ENCODE measurements around the gene PHC2. TPM values are rescaled to one million over a fixed set of nuclear protein-coding genes. Genes with fewer than 3 reads are reported as not detected.

The PHC2 gene
- total RNA-seq, 2 experiments from 2014 or later = 34.0 to 35.0 TPM

GRCh38 chr1:33460144-33460543 lies 29.2 kb upstream of the PHC2 start:
- Histone ChIP-seq H3K36me3 (ENCODE audit: insufficient read depth, low read length) (no peaks in the 10 kb centered on the region), H4K20me1 (ENCODE audit: insufficient read depth, low read length) (no peaks in the 10 kb centered on the region), H3K79me2 (ENCODE audit: insufficient read depth, low read depth, low read length) (no peaks in the 10 kb centered on the region), H3K4me3 (ENCODE audit: low read depth, low read length, poor library complexity, severe bottlenecking) (peak overlapping the region; percentile 51), H3K9me2 (ENCODE audit: insufficient read depth, low read length) (no peaks in the 10 kb centered on the region), H3K4me2 (ENCODE audit: low read length) (peak overlapping the region; percentile 82), H2AFZ (ENCODE audit: low read length) (peak overlapping the region; percentile 49; the same call in 1 of the 2 replicates), H3K27ac (ENCODE audit: low read depth, low read length, poor library complexity, severe bottlenecking) (peak overlapping the region; percentile 69), H3K9me3 (ENCODE audit: low read length) (no peaks in the 10 kb centered on the region), H3K4me1 (ENCODE audit: insufficient read depth, low read length, poor library complexity, severe bottlenecking) (peaks cover 46% of the 10 kb centered on the region)
- CTCF ChIA-PET (ENCODE audit: unreplicated experiment) = interaction anchor here (1.1 kb wide), 2 partner anchors 8 to 11 kb away, joined by 3 read pairs; no protein-coding TSS in a partner anchor
- POLR2A ChIA-PET = interaction anchor here (0.6 to 1.6 kb wide), 3 partner anchors 11 to 147 kb away, joined by 3 to 9 read pairs (median 6); no protein-coding TSS in a partner anchor
- intact Hi-C loops (cut with micrococcal nuclease; ENCODE audit: unreplicated experiment) = loop anchor here (5.0 kb wide), 1 partner anchor 108 kb away; no protein-coding TSS in a partner anchor
- BruUV-seq (replicated peaks) = no TSS peak
- TF ChIP-seq EZH2phosphoT487 (IDR thresholded peaks at IDR 0.05; ENCODE audit: borderline replicate concordance, low read depth, low read length) (no peak), CTCF (conservative IDR thresholded peaks at IDR 0.05; ENCODE audit: low read length) (no peak)
- peak; percentile 34 for DNase-seq (ENCODE audit: low spot score)

GRCh38 chr1:33459691-33460090 lies 28.8 kb upstream of the PHC2 start:
- no peaks in the 10 kb centered on the region for H4K20me1 ChIP-seq (ENCODE audit: insufficient read depth, low read length)
- peaks cover 46% of the 10 kb centered on the region for H3K4me1 ChIP-seq (ENCODE audit: insufficient read depth, low read length, poor library complexity, severe bottlenecking)

More at GRCh38 chr1:33459691-33460090, 28.8 kb upstream of the PHC2 start:
- POLR2A ChIA-PET = interaction anchor here (1.6 kb wide), 1 partner anchor 12 kb away, joined by 9 read pairs; no protein-coding TSS in a partner anchor
- no peaks in the 10 kb centered on the region for H3K9me3 ChIP-seq (ENCODE audit: low read length)
- peak overlapping the region; percentile 49; the same call in 1 of the 2 replicates for H2AFZ ChIP-seq (ENCODE audit: low read length)
- CTCF ChIA-PET (ENCODE audit: unreplicated experiment) = no interaction called here
- H3K4me2 ChIP-seq (ENCODE audit: low read length) = peak overlapping the region; percentile 82
- H3K79me2 ChIP-seq (ENCODE audit: insufficient read depth, low read depth, low read length) = no peaks in the 10 kb centered on the region
- H3K27ac ChIP-seq (ENCODE audit: low read depth, low read length, poor library complexity, severe bottlenecking) = peak overlapping the region; percentile 69
- intact Hi-C loops (cut with micrococcal nuclease; ENCODE audit: unreplicated experiment) = loop anchor here (5.0 kb wide), 1 partner anchor 107 kb away; no protein-coding TSS in a partner anchor
- TF ChIP-seq EZH2phosphoT487 (IDR thresholded peaks at IDR 0.05; ENCODE audit: borderline replicate concordance, low read depth, low read length) = no peak
- TF ChIP-seq CTCF (conservative IDR thresholded peaks at IDR 0.05; ENCODE audit: low read length) = no peak
- no peak for DNase-seq (ENCODE audit: low spot score)
- H3K36me3 ChIP-seq (ENCODE audit: insufficient read depth, low read length) = no peaks in the 10 kb centered on the region
- H3K4me3 ChIP-seq (ENCODE audit: low read depth, low read length, poor library complexity, severe bottlenecking) = no peak overlapping the region
- no peaks in the 10 kb centered on the region for H3K9me2 ChIP-seq (ENCODE audit: insufficient read depth, low read length)
- no TSS peak for BruUV-seq (replicated peaks)

Data from OCI-LY7 (cell line).